Endothelial cell of umbilical vein (primary cell): ENCODE measurements around the gene PNCK. TPM values are rescaled to one million over a fixed set of nuclear protein-coding genes. Genes with fewer than 3 reads are reported as not detected.

Source experiments
- BruUV-seq: library from RNA; stranded (reverse); fragments of 400-500 nt; replicated peaks from 2 replicates; lab custom pipeline; 2021; lab: Mats Ljungman, UMichigan
- CTCF ChIA-PET: fragments of 300-600, 350-600 bp; sonication (Branson Sonifier 250); formaldehyde crosslinking; loops from one replicate; lab custom pipeline; 2021; ENCODE audit warnings: antibody characterized with exemption, inconsistent platforms; lab: Charles Lee
- POLR2A ChIA-PET: fragments of 300-600, 350-600 bp; sonication (Branson Sonifier 250); formaldehyde crosslinking; loops from one replicate; lab custom pipeline; 2021; ENCODE audit warnings: antibody characterized with exemption, inconsistent platforms; lab: Charles Lee
- DNase-seq: peaks from one replicate; pipeline ENCODE4 v3.0.0-alpha.2; 2011; ENCODE audit warnings: low read depth, low spot score
- FAIRE-seq: peaks from 2 replicates; lab custom pipeline; 2011; peaks lifted over from hg19 to GRCh38; lab: Jason Lieb, UNC
- H2AFZ ChIP-seq: 2 replicates; pipeline ENCODE4 v1.6.0; 2012; ENCODE audit warnings: low read depth, low read length, control low read depth, inconsistent platforms
- H3K27ac ChIP-seq: 2 replicates; pipeline ENCODE4 v1.5.1; 2011; ENCODE audit warnings: low read depth, mild to moderate bottlenecking, control low read depth, low read length, moderate library complexity; ENCODE audit not compliant: insufficient read depth
- H3K27me3 ChIP-seq, 2 experiments: 2 replicates each; pipeline versions ENCODE4 v1.6.0 to v1.6.1; 2011; ENCODE audit warnings: low read length in 2 of 2, mixed read lengths in 1 of 2; ENCODE audit not compliant: control insufficient read depth in 2 of 2, insufficient read depth in 2 of 2
- H3K36me3 ChIP-seq, 2 experiments: 2 replicates in 1 of 2; 3 replicates in 1 of 2; pipeline ENCODE4 v1.5.1; 2011; ENCODE audit warnings: low read length in 2 of 2, mild to moderate bottlenecking in 1 of 2, moderate library complexity in 1 of 2; ENCODE audit not compliant: control insufficient read depth in 2 of 2, insufficient read depth in 2 of 2; ENCODE audit errors: extremely low read depth in 1 of 2
- H3K4me1 ChIP-seq: 3 replicates; pipeline ENCODE4 v1.5.1; 2011; ENCODE audit warnings: mild to moderate bottlenecking, low read length; ENCODE audit not compliant: control insufficient read depth, insufficient read depth; ENCODE audit errors: extremely low read depth
- H3K4me2 ChIP-seq: 2 replicates; pipeline ENCODE4 v1.6.1; 2011; ENCODE audit warnings: low read length, control low read depth, mixed read lengths; ENCODE audit not compliant: insufficient read depth
- H3K4me3 ChIP-seq, 3 experiments: fragments of 200-600 bp in 1 of 3; sonication (generic), shearing (Covaris generic) in 1 of 3; replicated peaks in 1 of 3; 2 replicates each; pipeline ENCODE4 v1.5.1; 2011 to 2016; ENCODE audit warnings: control low read depth in 3 of 3, low read length in 3 of 3, mild to moderate bottlenecking in 2 of 3, inconsistent platforms in 1 of 3, low read depth in 1 of 3, moderate library complexity in 1 of 3; ENCODE audit not compliant: insufficient read depth in 1 of 3
- H3K79me2 ChIP-seq: 2 replicates; pipeline ENCODE4 v1.6.0; 2012; ENCODE audit warnings: low read length, inconsistent platforms; ENCODE audit not compliant: control insufficient read depth, insufficient read depth
- H3K9ac ChIP-seq: replicated peaks from 2 replicates; pipeline ENCODE3; 2011; ENCODE audit warnings: low read length, control low read depth; ENCODE audit not compliant: insufficient read depth; ENCODE audit errors: extremely low read depth
- H3K9me1 ChIP-seq: replicated peaks from 3 replicates; pipeline ENCODE4 v1.6.0; 2011; ENCODE audit warnings: mild to moderate bottlenecking, low read length; ENCODE audit not compliant: control insufficient read depth, insufficient read depth; ENCODE audit errors: extremely low read depth
- H3K9me3 ChIP-seq: replicated peaks from 2 replicates; pipeline ENCODE4 v1.5.1; 2012; ENCODE audit warnings: low read length, inconsistent platforms; ENCODE audit not compliant: control insufficient read depth, insufficient read depth
- H4K20me1 ChIP-seq: replicated peaks from 2 replicates; pipeline ENCODE3; 2011; ENCODE audit warnings: mild to moderate bottlenecking, low read length; ENCODE audit not compliant: control insufficient read depth, insufficient read depth; ENCODE audit errors: extremely low read depth
- CTCF ChIP-seq, 2 donors: IDR thresholded peaks; 1 replicate in 1 of 2; 2 replicates in 1 of 2; pipeline ENCODE4 v1.5.1; 2011; ENCODE audit warnings: low read length in 2 of 2, mild to moderate bottlenecking in 2 of 2, moderate library complexity in 2 of 2, control low read depth in 1 of 2, inconsistent platforms in 1 of 2, low read depth in 1 of 2; ENCODE audit not compliant: insufficient read depth in 1 of 2; ENCODE audit errors: extremely low read depth in 1 of 2
- EZH2 ChIP-seq: IDR thresholded peaks from 2 replicates; pipeline ENCODE4 v1.6.1; 2012; ENCODE audit warnings: borderline replicate concordance, low read depth, mild to moderate bottlenecking, moderate library complexity, low read length, inconsistent platforms; ENCODE audit not compliant: severe bottlenecking
- FOS ChIP-seq: IDR thresholded peaks from 2 replicates; pipeline ENCODE4 v1.6.1; 2011; ENCODE audit warnings: mild to moderate bottlenecking, low read length, moderate library complexity, borderline replicate concordance; ENCODE audit not compliant: insufficient read depth
- GATA2 ChIP-seq: IDR thresholded peaks from 2 replicates; pipeline ENCODE4 v1.7.0; 2011; ENCODE audit warnings: low read depth, mild to moderate bottlenecking, moderate library complexity, mixed read lengths, low read length; ENCODE audit not compliant: insufficient read length, insufficient read depth
- JUN ChIP-seq: IDR thresholded peaks from 2 replicates; pipeline ENCODE4 v1.6.1; 2011; ENCODE audit warnings: borderline replicate concordance, low read depth; ENCODE audit not compliant: insufficient read length, insufficient read depth
- MYC ChIP-seq: IDR thresholded peaks from one replicate; pipeline ENCODE4 v1.6.1; 2011; ENCODE audit warnings: mild to moderate bottlenecking, low read depth, low read length
- POLR2A ChIP-seq: IDR thresholded peaks from 2 replicates; pipeline ENCODE4 v1.6.1; 2012; ENCODE audit warnings: low read depth, mild to moderate bottlenecking, control low read depth, low read length
- POLR2AphosphoS5 ChIP-seq: IDR thresholded peaks from 2 replicates; pipeline ENCODE4 v1.6.1; 2012; ENCODE audit warnings: low read depth, mild to moderate bottlenecking, control low read depth, low read length, moderate library complexity; ENCODE audit not compliant: insufficient read depth
- dilution Hi-C: fragments of 300-500 bp; cut with MboI; formaldehyde crosslinking; loops from one replicate; pipeline ENCODE4 v1.15.0; 2019; ENCODE audit warnings: low sequenced_read_pairs; ENCODE audit not compliant: extremely low pct_ligation_motif_present
- intact Hi-C: fragments of 100-400 bp; cut with micrococcal nuclease; formaldehyde crosslinking; loops from one replicate; pipeline ENCODE4 v1.10.0; 2022
- polyA plus RNA-seq, 4 experiments: library from polyadenylated mRNA; depleted of rRNA in 3 of 4; stranded (reverse) in 3 of 4; unstranded in 1 of 4; fragments of >200 nt; gene quantifications; 2 replicates each; pipeline versions ENCODE4 v1.2.1 to v1.2.3, GENCODE V29; 2011 to 2012; ENCODE audit warnings: missing spikeins in 1 of 4
- total RNA-seq: library from RNA; stranded (reverse); gene quantifications from 2 replicates; pipeline ENCODE4 v1.2.3, GENCODE V29; 2021
- TF ChIP-seq, protein P1 (sequence below): IDR thresholded peaks from 2 replicates; pipeline ENCODE4 v1.6.1; 2011; ENCODE audit not compliant: insufficient read depth, insufficient read length

The PNCK gene
- total and polyA plus RNA-seq, 2 donors (not counting 3 experiments of a cell fraction or from before 2014, with no cell fraction given), result 0.12 TPM; not detected in 1

GRCh38 chrX:153669901-153670731 is 3.5 kb downstream of the PNCK start:
- dilution Hi-C loops, result no loop called here
- Histone ChIP-seq H3K9me3 (no peaks in the 10 kb centered on the region), H3K79me2 (no peaks in the 10 kb centered on the region), H3K36me3 (no peaks in the 10 kb centered on the region), H3K9me1 (no peaks in the 10 kb centered on the region), H3K4me3 (no peak overlapping the region), H3K27me3 (peaks cover 5 to 14% of the 10 kb centered on the region in 2 experiments), H3K4me1 (no peaks in the 10 kb centered on the region), H3K9ac (no peak overlapping the region), H4K20me1 (no peaks in the 10 kb centered on the region), H2AFZ (no peak overlapping the region), H3K4me2 (no peak overlapping the region), H3K27ac (no peak overlapping the region)
- FAIRE-seq (no peak), DNase-seq (no peak)
- intact Hi-C loops, result loop anchor here (1.0 to 2.0 kb wide), 4 partner anchors 33 to 729 kb away; no protein-coding TSS in a partner anchor
- TF ChIP-seq GATA2 (no peak), POLR2AphosphoS5 (no peak), POLR2A (no peak), JUN (no peak), EZH2 (no peak), CTCF (IDR thresholded peaks at IDR 0.05; ENCODE audit: extremely low read depth in 1 of 2, insufficient read depth in 1 of 2, low read depth in 1 of 2, low read length in 2 of 2) (no peak), FOS (no peak), MYC (no peak)
- TF ChIP-seq, protein P1, sequence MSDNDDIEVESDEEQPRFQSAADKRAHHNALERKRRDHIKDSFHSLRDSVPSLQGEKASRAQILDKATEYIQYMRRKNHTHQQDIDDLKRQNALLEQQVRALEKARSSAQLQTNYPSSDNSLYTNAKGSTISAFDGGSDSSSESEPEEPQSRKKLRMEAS, result no peak
- BruUV-seq, result no TSS peak
- ChIA-PET CTCF (interaction anchor here (0.8 to 6.8 kb wide), 11 partner anchors 8 to 131 kb away, joined by 3 to 89 read pairs (median 5); no protein-coding TSS in a partner anchor), POLR2A (no interaction called here)
